ENCODE results near the gene GPX3. TPM values are rescaled to one million over a fixed set of nuclear protein-coding genes. Genes with fewer than 3 reads are reported as not detected.

The GPX3 gene
- total and polyA plus RNA-seq, 2 donors (not counting 3 experiments of a cell fraction or from before 2014, with no cell fraction given), result 5.1 to 17.1 TPM

- H3K36me3 ChIP-seq (ENCODE audit: control insufficient read depth in 2 of 2, extremely low read depth in 1 of 2, insufficient read depth in 2 of 2, low read length in 2 of 2), result no peaks in the 10 kb centered on the region
- H3K4me3 ChIP-seq (replicated peaks in 1 of 3; ENCODE audit: insufficient read depth in 1 of 3, low read depth in 1 of 3, low read length in 3 of 3), result no peak overlapping the region
- no peaks in the 10 kb centered on the region for H3K9me3 ChIP-seq (replicated peaks; ENCODE audit: control insufficient read depth, insufficient read depth, low read length)
- no peak for FAIRE-seq
- no peak overlapping the region for H2AFZ ChIP-seq (ENCODE audit: low read depth, low read length)
- no peaks in the 10 kb centered on the region for H3K9me1 ChIP-seq (replicated peaks; ENCODE audit: control insufficient read depth, extremely low read depth, insufficient read depth, low read length)
- H4K20me1 ChIP-seq (replicated peaks; ENCODE audit: control insufficient read depth, extremely low read depth, insufficient read depth, low read length), result no peaks in the 10 kb centered on the region
- intact Hi-C loops (cut with micrococcal nuclease) (no loop called here), dilution Hi-C loops (cut with MboI; ENCODE audit: extremely low pct_ligation_motif_present, low sequenced_read_pairs) (no loop called here)
- no peak for DNase-seq (ENCODE audit: low read depth, low spot score)
- no peaks in the 10 kb centered on the region for H3K79me2 ChIP-seq (ENCODE audit: control insufficient read depth, insufficient read depth, low read length)
- peaks cover 7% of the 10 kb centered on the region for H3K4me1 ChIP-seq (ENCODE audit: control insufficient read depth, extremely low read depth, insufficient read depth, low read length)
- peaks cover 3 to 9% of the 10 kb centered on the region in 2 experiments for H3K27me3 ChIP-seq (ENCODE audit: control insufficient read depth in 2 of 2, insufficient read depth in 2 of 2, low read length in 2 of 2)
- no TSS peak for BruUV-seq (replicated peaks)
- POLR2A ChIA-PET, result no interaction called here
- H3K27ac ChIP-seq (ENCODE audit: insufficient read depth, low read depth, low read length), result no peak overlapping the region
- CTCF ChIA-PET, result interaction anchor here (1.1 to 2.1 kb wide), 3 partner anchors 14 to 110 kb away, joined by 3 to 6 read pairs (median 5); no protein-coding TSS in a partner anchor
- no peak overlapping the region for H3K9ac ChIP-seq (replicated peaks; ENCODE audit: extremely low read depth, insufficient read depth, low read length)
- TF ChIP-seq MAX (IDR thresholded peaks at IDR 0.05; ENCODE audit: insufficient read depth, insufficient read length) (no peak), CTCF (IDR thresholded peaks at IDR 0.05; ENCODE audit: extremely low read depth in 1 of 2, insufficient read depth in 1 of 2, low read depth in 1 of 2, low read length in 2 of 2) (no peak), POLR2AphosphoS5 (IDR thresholded peaks at IDR 0.05; ENCODE audit: insufficient read depth, low read depth, low read length) (no peak), GATA2 (IDR thresholded peaks at IDR 0.05; ENCODE audit: insufficient read depth, insufficient read length, low read depth, low read length) (no peak), FOS (IDR thresholded peaks at IDR 0.05; ENCODE audit: borderline replicate concordance, insufficient read depth, low read length) (no peak), EZH2 (IDR thresholded peaks at IDR 0.05; ENCODE audit: borderline replicate concordance, low read depth, low read length, severe bottlenecking) (no peak), POLR2A (IDR thresholded peaks at IDR 0.05; ENCODE audit: low read depth, low read length) (no peak), JUN (IDR thresholded peaks at IDR 0.05; ENCODE audit: borderline replicate concordance, insufficient read depth, insufficient read length, low read depth) (no peak), MYC (IDR thresholded peaks at IDR 0.05; ENCODE audit: low read depth, low read length) (no peak)
- H3K4me2 ChIP-seq (ENCODE audit: insufficient read depth, low read length), result no peak overlapping the region
These were observed 4.3 kb upstream of the GPX3 start for GRCh38 chr5:151015974-151016587.

Data from endothelial cell of umbilical vein (primary cell).